ENCODE data around the gene ELK3. TPM values are rescaled to one million over a fixed set of nuclear protein-coding genes. Genes with fewer than 3 reads are reported as not detected.

ELK3 gene
- polyA plus RNA-seq, 3 donors = 12.1 to 14.9 (median 14.6) TPM

GRCh38 chr12:96196781-96197180 lies 2.6 kb downstream of the ELK3 start:
- no peak overlapping the region for H3K9ac ChIP-seq (ENCODE audit: insufficient read depth, low read length, poor library complexity, severe bottlenecking)
- no peak for TF ChIP-seq CTCF (IDR thresholded peaks at IDR 0.05)
- intact Hi-C loops (cut with micrococcal nuclease) = loop anchor here in 1 of 2 donors (5.0 kb wide), 1 partner anchor 74 kb away; no protein-coding TSS in a partner anchor
- WGBS (ENCODE audit: insufficient coverage) = no CpG with 5 or more reads among the region's 6 CpGs
- H3K27ac ChIP-seq (ENCODE audit: low read depth in 1 of 2, low read length in 2 of 2) = peak overlapping the region in 1 of 2 donors; percentile 100
- peak overlapping the region in 1 of 3 experiments; percentile 96 for H3K4me3 ChIP-seq (replicated peaks in 1 of 3; ENCODE audit: low read depth in 2 of 3, low read length in 3 of 3)
- no peaks in the 10 kb centered on the region for H3K27me3 ChIP-seq (ENCODE audit: control insufficient read depth in 2 of 2, insufficient read depth in 2 of 2, low read length in 2 of 2)
- H3K79me2 ChIP-seq (ENCODE audit: insufficient read depth, low read length) = peaks cover 69% of the 10 kb centered on the region
- peaks cover under 1 to 6% of the 10 kb centered on the region in 2 donors for H3K36me3 Mint-ChIP-seq
- peak overlapping the region in 1 of 2 donors; percentile 90 for H3K4me3 Mint-ChIP-seq
- H3K36me3 ChIP-seq (replicated peaks in 1 of 2; ENCODE audit: control insufficient read depth in 1 of 2, insufficient read depth in 2 of 2, low read length in 2 of 2) = peaks cover 0 to 9% of the 10 kb centered on the region in 2 donors
- no peaks in the 10 kb centered on the region for H3K9me3 ChIP-seq (replicated peaks in 1 of 2; ENCODE audit: control insufficient read depth in 1 of 2, insufficient read depth in 1 of 2, low read length in 2 of 2)
- H4K20me1 ChIP-seq (ENCODE audit: insufficient read depth, low read length) = peaks cover 49% of the 10 kb centered on the region
- H2AFZ ChIP-seq (ENCODE audit: insufficient read depth, low read depth, low read length, poor library complexity, severe bottlenecking) = no peak overlapping the region
- no peaks in the 10 kb centered on the region for H3K9me3 Mint-ChIP-seq
- peak overlapping the region; percentile 94 for H3K4me2 ChIP-seq (replicated peaks; ENCODE audit: extremely low read depth, low read length, poor library complexity, severe bottlenecking)
- peak overlapping the region in 3 of 7 donors; percentile 12 to 98 (median 63) for H3K27ac Mint-ChIP-seq
- H3K27me3 Mint-ChIP-seq (ENCODE audit: low read depth in 3 of 3) = peaks cover 0 to 1% (median 0%) of the 10 kb centered on the region in 3 donors
- H3K4me1 Mint-ChIP-seq = peaks cover 47% of the 10 kb centered on the region
- peak; percentile 33 to 63 (median 56) for DNase-seq
- peaks cover 24 to 39% of the 10 kb centered on the region in 2 donors for H3K4me1 ChIP-seq (ENCODE audit: control insufficient read depth in 1 of 2, insufficient read depth in 2 of 2, low read length in 2 of 2)

- H3K9ac ChIP-seq (ENCODE audit: insufficient read depth, low read length, poor library complexity, severe bottlenecking) = no peak overlapping the region
- H3K4me1 ChIP-seq (ENCODE audit: control insufficient read depth in 1 of 2, insufficient read depth in 2 of 2, low read length in 2 of 2) = peaks cover 24 to 39% of the 10 kb centered on the region in 2 donors
- no peak overlapping the region for H2AFZ ChIP-seq (ENCODE audit: insufficient read depth, low read depth, low read length, poor library complexity, severe bottlenecking)
- TF ChIP-seq CTCF (IDR thresholded peaks at IDR 0.05) = no peak
- H3K36me3 Mint-ChIP-seq = peaks cover 8 to 12% of the 10 kb centered on the region in 2 donors
- peak overlapping the region in 6 of 7 donors; percentile 35 to 84 (median 68) for H3K27ac Mint-ChIP-seq
- peaks cover 78% of the 10 kb centered on the region for H3K79me2 ChIP-seq (ENCODE audit: insufficient read depth, low read length)
- peaks cover 0 to 14% of the 10 kb centered on the region in 2 donors for H3K36me3 ChIP-seq (replicated peaks in 1 of 2; ENCODE audit: control insufficient read depth in 1 of 2, insufficient read depth in 2 of 2, low read length in 2 of 2)
- H3K4me2 ChIP-seq (replicated peaks; ENCODE audit: extremely low read depth, low read length, poor library complexity, severe bottlenecking) = peak overlapping the region; percentile 8
- peaks cover 50% of the 10 kb centered on the region for H3K4me1 Mint-ChIP-seq
- intact Hi-C loops (cut with micrococcal nuclease) = loop anchor here in 1 of 2 donors (5.0 kb wide), 1 partner anchor 75 kb away; no protein-coding TSS in a partner anchor
- no peak overlapping the region for H3K4me3 Mint-ChIP-seq
- no CpG with 5 or more reads among the region's 3 CpGs for WGBS (ENCODE audit: insufficient coverage)
- no peaks in the 10 kb centered on the region for H3K27me3 ChIP-seq (ENCODE audit: control insufficient read depth in 2 of 2, insufficient read depth in 2 of 2, low read length in 2 of 2)
- peaks cover 58% of the 10 kb centered on the region for H4K20me1 ChIP-seq (ENCODE audit: insufficient read depth, low read length)
- no peaks in the 10 kb centered on the region for H3K27me3 Mint-ChIP-seq (ENCODE audit: low read depth in 3 of 3)
- no peaks in the 10 kb centered on the region for H3K9me3 Mint-ChIP-seq
- no peaks in the 10 kb centered on the region for H3K9me3 ChIP-seq (replicated peaks in 1 of 2; ENCODE audit: control insufficient read depth in 1 of 2, insufficient read depth in 1 of 2, low read length in 2 of 2)
- DNase-seq = peak; percentile 47 to 87 (median 85)
- H3K4me3 ChIP-seq (replicated peaks in 1 of 3; ENCODE audit: low read depth in 2 of 3, low read length in 3 of 3) = no peak overlapping the region
- peak overlapping the region in 1 of 2 donors; percentile 75 for H3K27ac ChIP-seq (ENCODE audit: low read depth in 1 of 2, low read length in 2 of 2)
Measured at GRCh38 chr12:96197503-96198272, 3.5 kb downstream of the ELK3 start.

Data from CD14-positive monocyte (primary cell).